OCI-LY1 (cell line): ENCODE data around the gene DOCK3.
"Not testable (repeated sequence)": the region's sequence is repeated elsewhere in the genome, so short reads cannot be mapped to it uniquely, and the experiment has no call there.

Experiments
- H2AFZ ChIP-seq: fragments of 200-600 bp; sonication (generic), shearing (Covaris generic); 2 replicates; pipeline ENCODE4 v1.6.0; 2014; ENCODE audit warnings: antibody characterized with exemption, mild to moderate bottlenecking, low read length
- H3F3A ChIP-seq: fragments of 200-600 bp; sonication (generic), shearing (Covaris generic); 2 replicates; pipeline ENCODE4 v1.6.0; 2014; ENCODE audit warnings: mild to moderate bottlenecking, antibody characterized with exemption, low read length, moderate library complexity; ENCODE audit not compliant: insufficient read depth
- H3K27ac ChIP-seq: fragments of 200-600 bp; sonication (generic); 2 replicates; pipeline ENCODE4 v1.5.1; 2014; ENCODE audit warnings: low read length, mixed run types, mild to moderate bottlenecking, low read depth; ENCODE audit not compliant: poor library complexity, severe bottlenecking
- H3K27me3 ChIP-seq: fragments of 200-600 bp; sonication (generic); 2 replicates; pipeline ENCODE4 v1.6.0; 2014; ENCODE audit warnings: antibody characterized with exemption, mild to moderate bottlenecking, low read length, moderate library complexity; ENCODE audit not compliant: insufficient read depth
- H3K36me3 ChIP-seq: fragments of 200-600 bp; sonication (generic); 2 replicates; pipeline ENCODE4 v1.6.1; 2014; ENCODE audit warnings: mild to moderate bottlenecking, antibody characterized with exemption, low read length, moderate library complexity, mixed read lengths; ENCODE audit not compliant: insufficient read depth
- H3K4me1 ChIP-seq: fragments of 200-600 bp; sonication (generic); 2 replicates; pipeline ENCODE4 v1.5.1; 2014; ENCODE audit warnings: mild to moderate bottlenecking, low read length, moderate library complexity; ENCODE audit not compliant: insufficient read depth, severe bottlenecking
- H3K4me2 ChIP-seq: fragments of 200-600 bp; sonication (generic), shearing (Covaris generic); 2 replicates; pipeline ENCODE4 v1.6.1; 2014; ENCODE audit warnings: low read length
- H3K4me3 ChIP-seq: fragments of 200-600 bp; sonication (generic); 2 replicates; pipeline ENCODE4 v1.5.1; 2014; ENCODE audit warnings: low read length, low read depth, mild to moderate bottlenecking, mixed read lengths; ENCODE audit not compliant: poor library complexity, severe bottlenecking
- H3K79me2 ChIP-seq: fragments of 200-600 bp; shearing (Covaris generic); 2 replicates; pipeline ENCODE4 v1.6.1; 2016; ENCODE audit warnings: mixed run types, low read length, mixed read lengths; ENCODE audit not compliant: insufficient read depth
- H3K9ac ChIP-seq: fragments of 200-600 bp; sonication (generic), shearing (Covaris generic); 2 replicates; pipeline ENCODE4 v1.6.1; 2014; ENCODE audit warnings: mild to moderate bottlenecking, low read length, mixed read lengths
- H3K9me2 ChIP-seq: fragments of 200-600 bp; sonication (generic), shearing (Covaris generic); 2 replicates; pipeline ENCODE4 v1.6.1; 2014; ENCODE audit warnings: low read depth, mild to moderate bottlenecking, low read length, mixed read lengths
- H3K9me3 ChIP-seq: fragments of 200-600 bp; shearing (Covaris generic); 2 replicates; pipeline ENCODE4 v1.6.1; 2014; ENCODE audit warnings: low read length, mixed read lengths
- H4K20me1 ChIP-seq: fragments of 200-600 bp; sonication (generic), shearing (Covaris generic); 2 replicates; pipeline ENCODE4 v1.6.0; 2016; ENCODE audit warnings: mild to moderate bottlenecking, low read length; ENCODE audit not compliant: insufficient read depth
- EZH2 ChIP-seq: fragments of 200-600 bp; sonication (generic), shearing (Covaris generic); IDR thresholded peaks from 2 replicates; pipeline ENCODE4 v1.8.0; 2017; ENCODE audit warnings: borderline replicate concordance, mixed run types, mild to moderate bottlenecking, antibody characterized with exemption, low read length, moderate library complexity, mixed read lengths
- TF ChIP-seq, protein P1 (sequence below): fragments of 200-600 bp; sonication (generic), shearing (Covaris generic); IDR thresholded peaks from 2 replicates; pipeline ENCODE4 v1.5.1; 2017; ENCODE audit warnings: mild to moderate bottlenecking, antibody characterized with exemption, low read length, moderate library complexity, mixed read lengths

The DOCK3 gene

DNA sequence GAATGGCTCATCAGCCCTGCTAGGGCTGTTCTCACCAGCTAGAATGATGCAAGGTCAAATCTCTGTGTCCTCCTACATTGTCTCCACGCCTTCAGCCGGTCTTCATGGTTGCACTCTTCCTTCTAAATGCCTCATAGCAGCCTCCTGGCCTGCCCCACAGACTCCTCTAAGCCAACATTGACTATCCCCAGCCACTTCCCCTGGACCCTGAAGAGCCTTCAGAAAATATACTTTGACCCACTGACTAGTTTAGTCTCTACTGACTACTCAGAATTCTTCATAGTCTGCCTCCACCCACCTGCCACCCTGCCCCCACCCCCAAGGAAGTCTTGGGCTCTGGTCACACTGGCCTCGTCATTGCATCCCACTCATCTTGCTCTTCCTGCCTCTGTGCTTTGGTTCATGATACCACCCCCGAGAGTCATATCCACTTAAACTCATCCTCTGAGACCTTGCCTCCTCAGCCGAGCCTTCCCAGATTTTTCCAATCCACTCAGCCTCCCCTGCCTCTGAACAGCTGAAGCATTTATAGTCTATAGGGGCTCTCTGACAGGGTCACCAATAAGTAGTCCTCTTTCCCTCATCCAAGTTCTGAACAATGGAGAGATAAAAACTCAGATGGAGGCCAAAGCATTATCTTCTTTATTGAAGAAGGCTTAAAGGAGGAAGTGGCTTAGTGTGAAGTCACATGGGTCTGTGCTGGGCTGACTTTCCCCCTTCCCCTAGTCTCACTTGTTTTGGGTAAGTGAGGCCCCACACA, 9.5 kb upstream of the DOCK3 start:
- Histone ChIP-seq H3K79me2 (no peaks in the 10 kb centered on the region), H3K9me3 (no peaks in the 10 kb centered on the region), H3K4me1 (no peaks in the 10 kb centered on the region), H3K27me3 (no peaks in the 10 kb centered on the region; the same call in 1 of the 2 replicates), H3K4me2 (no peak overlapping the region), H3K9ac (no peak overlapping the region), H3K36me3 (no peaks in the 10 kb centered on the region), H2AFZ (no peak overlapping the region), H4K20me1 (no peaks in the 10 kb centered on the region), H3K9me2 (no peaks in the 10 kb centered on the region), H3F3A (no peaks in the 10 kb centered on the region), H3K27ac (no peak overlapping the region), H3K4me3 (no peak overlapping the region)
- TF ChIP-seq EZH2: no peak
- TF ChIP-seq, protein P1, sequence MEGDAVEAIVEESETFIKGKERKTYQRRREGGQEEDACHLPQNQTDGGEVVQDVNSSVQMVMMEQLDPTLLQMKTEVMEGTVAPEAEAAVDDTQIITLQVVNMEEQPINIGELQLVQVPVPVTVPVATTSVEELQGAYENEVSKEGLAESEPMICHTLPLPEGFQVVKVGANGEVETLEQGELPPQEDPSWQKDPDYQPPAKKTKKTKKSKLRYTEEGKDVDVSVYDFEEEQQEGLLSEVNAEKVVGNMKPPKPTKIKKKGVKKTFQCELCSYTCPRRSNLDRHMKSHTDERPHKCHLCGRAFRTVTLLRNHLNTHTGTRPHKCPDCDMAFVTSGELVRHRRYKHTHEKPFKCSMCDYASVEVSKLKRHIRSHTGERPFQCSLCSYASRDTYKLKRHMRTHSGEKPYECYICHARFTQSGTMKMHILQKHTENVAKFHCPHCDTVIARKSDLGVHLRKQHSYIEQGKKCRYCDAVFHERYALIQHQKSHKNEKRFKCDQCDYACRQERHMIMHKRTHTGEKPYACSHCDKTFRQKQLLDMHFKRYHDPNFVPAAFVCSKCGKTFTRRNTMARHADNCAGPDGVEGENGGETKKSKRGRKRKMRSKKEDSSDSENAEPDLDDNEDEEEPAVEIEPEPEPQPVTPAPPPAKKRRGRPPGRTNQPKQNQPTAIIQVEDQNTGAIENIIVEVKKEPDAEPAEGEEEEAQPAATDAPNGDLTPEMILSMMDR: no peak

DNA sequence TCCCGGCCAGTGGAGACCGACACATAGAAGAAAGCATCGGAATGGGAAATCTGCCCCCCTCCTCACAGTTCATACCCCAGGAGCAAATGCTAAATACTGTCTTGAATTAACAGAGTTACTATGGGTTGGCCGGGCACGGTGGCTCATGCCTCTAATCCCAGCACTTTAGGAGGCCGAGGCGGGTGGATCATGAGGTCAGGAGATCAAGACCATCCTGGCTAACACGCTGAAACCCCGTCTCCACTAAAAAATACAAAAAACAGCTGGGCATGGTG, 8.9 kb upstream of the DOCK3 start:
- H2AFZ ChIP-seq, H3K9me2 ChIP-seq, H3F3A ChIP-seq, H4K20me1 ChIP-seq, H3K79me2 ChIP-seq, H3K9ac ChIP-seq, H3K4me2 ChIP-seq, H3K27me3 ChIP-seq, H3K4me3 ChIP-seq, H3K27ac ChIP-seq, H3K9me3 ChIP-seq, H3K4me1 ChIP-seq, H3K36me3 ChIP-seq: not testable (repeated sequence)

DNA sequence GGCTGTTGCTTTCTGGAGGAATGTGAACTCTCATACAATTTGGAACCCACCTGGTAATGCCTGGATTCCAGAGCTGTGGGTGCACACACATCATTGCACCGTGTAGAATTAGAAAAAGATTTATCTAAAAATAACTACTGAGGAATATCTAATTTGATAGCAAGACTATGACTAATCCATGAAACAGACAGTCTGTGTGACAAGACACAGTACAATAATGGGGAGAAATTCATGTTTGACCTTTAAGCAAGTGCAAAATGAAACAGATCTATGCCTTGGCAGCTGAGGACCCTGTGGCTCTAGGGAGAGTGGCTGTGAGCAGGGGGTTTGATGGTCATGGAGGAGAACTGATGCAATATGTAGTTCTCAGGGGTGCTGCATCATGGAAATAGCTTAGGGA, 7.9 kb upstream of the DOCK3 start:
- Histone ChIP-seq H3F3A (no peaks in the 10 kb centered on the region), H3K27me3 (no peaks in the 10 kb centered on the region; the same call in 1 of the 2 replicates), H3K4me2 (no peak overlapping the region), H3K4me3 (no peak overlapping the region), H3K9me2 (no peaks in the 10 kb centered on the region), H3K4me1 (no peaks in the 10 kb centered on the region), H3K9ac (no peak overlapping the region), H3K27ac (no peak overlapping the region), H3K79me2 (no peaks in the 10 kb centered on the region), H2AFZ (no peak overlapping the region), H4K20me1 (no peaks in the 10 kb centered on the region), H3K9me3 (no peaks in the 10 kb centered on the region), H3K36me3 (no peaks in the 10 kb centered on the region)
- TF ChIP-seq, protein P1: no peak
- no peak for TF ChIP-seq EZH2

DNA sequence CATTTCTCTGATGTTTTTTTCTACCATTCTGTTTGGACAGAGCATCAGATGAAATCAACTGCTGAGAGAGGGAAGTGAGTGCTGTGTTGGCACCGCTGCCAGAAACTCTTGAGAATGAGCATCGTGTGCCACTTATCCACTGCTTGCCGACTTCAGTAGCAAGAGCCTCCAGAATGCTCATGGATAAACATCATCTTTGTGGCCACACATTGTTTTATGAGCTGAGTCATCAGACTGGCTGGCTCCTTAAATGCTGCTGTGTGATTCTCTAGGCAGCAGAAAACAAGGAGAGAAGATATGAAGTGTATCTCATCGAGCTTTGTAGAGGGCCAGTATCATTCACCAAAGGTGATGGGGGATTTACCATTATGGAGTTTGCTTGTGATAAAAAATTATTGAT, 3.4 kb upstream of the DOCK3 start:
- Histone ChIP-seq H3K27me3 (no peaks in the 10 kb centered on the region), H3K4me2 (no peak overlapping the region), H3K9me3 (no peaks in the 10 kb centered on the region), H2AFZ (no peak overlapping the region), H4K20me1 (no peaks in the 10 kb centered on the region), H3K9me2 (no peaks in the 10 kb centered on the region), H3K36me3 (no peaks in the 10 kb centered on the region), H3K4me1 (peaks cover 5% of the 10 kb centered on the region), H3K27ac (no peak overlapping the region), H3K79me2 (no peaks in the 10 kb centered on the region), H3K4me3 (no peak overlapping the region), H3K9ac (no peak overlapping the region), H3F3A (no peaks in the 10 kb centered on the region)
- TF ChIP-seq, protein P1: no peak
- no peak for TF ChIP-seq EZH2
